SH-SY5Y (cell line): ENCODE data around the gene WNT3A.

Source experiments
- GATA2 ChIP-seq: IDR thresholded peaks from 2 replicates; pipeline ENCODE4 v1.6.1; 2011; ENCODE audit warnings: mild to moderate bottlenecking, low read depth, low read length
- GATA3 ChIP-seq: IDR thresholded peaks from 2 replicates; pipeline ENCODE4 v1.6.1; 2011; ENCODE audit warnings: low read depth, mild to moderate bottlenecking, low read length, moderate library complexity

The WNT3A gene

GRCh38 chr1:228001738-228002535 lies 4.9 kb upstream of the WNT3A start:
- TF ChIP-seq GATA2 = no peak
- TF ChIP-seq GATA3 = no peak

DNA sequence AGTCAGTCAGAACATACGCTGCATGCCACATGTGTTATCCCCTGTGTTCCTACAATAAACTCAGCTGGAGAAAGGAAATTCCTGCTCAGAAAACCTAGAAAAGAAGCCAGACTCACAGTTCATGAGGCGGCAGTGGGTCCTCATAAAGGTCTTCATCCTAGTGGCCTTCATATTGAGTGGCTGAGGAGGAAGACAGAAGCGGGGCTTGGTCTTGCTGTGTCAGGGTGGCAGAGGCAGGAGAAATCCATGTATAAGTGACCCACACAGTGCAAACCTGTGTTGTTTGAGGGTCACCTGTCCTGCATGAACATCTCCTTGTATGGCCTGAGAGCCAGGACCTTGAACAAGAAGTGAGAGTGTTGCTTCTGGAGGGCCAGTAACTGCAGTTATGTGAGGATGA lies 4.0 kb upstream of the WNT3A start:
- no peak for TF ChIP-seq GATA2
- TF ChIP-seq GATA3 = no peak

DNA sequence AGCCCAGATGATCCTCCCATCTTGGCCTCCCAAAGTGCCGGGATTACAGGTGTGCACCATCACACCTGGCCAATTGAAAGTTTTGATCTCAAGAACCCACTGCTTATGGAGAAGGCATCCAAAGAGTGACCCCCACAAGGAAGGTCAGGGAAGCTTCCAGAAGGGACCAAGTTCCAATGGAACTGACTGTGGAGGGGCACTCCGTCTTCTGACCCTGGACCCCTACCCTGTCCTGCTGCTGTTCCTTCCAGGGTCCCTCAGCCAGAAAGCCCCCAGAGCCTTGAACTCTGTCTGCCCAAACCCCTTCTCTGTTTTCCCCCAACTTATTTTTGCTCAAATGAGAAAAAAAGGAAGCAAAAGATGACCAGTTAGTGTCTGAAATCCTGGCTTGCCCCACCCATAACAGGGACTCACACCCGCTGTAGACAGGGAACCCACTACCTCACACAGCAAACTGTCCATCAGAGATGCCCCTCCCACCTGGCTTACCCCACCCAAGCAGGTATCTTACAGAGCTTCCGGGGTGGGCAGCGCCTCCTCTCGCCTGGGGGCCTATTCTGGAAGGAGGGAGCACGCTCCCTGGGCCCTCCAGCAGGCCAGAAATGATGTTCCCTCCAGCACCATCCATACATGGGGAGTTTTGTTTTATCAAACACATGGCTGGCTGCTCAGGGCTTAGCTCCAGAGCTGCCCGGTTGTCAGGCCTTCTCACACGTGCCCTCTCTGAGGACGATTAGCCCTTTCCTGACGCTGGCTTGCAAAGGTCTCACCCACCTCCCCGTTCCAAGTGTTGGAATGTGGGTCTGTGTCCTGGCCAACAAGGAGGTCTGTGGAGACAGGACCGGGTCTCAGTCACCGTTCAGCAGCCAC lies 3.1 kb upstream of the WNT3A start:
- TF ChIP-seq GATA3 = no peak
- TF ChIP-seq GATA2 = no peak

DNA sequence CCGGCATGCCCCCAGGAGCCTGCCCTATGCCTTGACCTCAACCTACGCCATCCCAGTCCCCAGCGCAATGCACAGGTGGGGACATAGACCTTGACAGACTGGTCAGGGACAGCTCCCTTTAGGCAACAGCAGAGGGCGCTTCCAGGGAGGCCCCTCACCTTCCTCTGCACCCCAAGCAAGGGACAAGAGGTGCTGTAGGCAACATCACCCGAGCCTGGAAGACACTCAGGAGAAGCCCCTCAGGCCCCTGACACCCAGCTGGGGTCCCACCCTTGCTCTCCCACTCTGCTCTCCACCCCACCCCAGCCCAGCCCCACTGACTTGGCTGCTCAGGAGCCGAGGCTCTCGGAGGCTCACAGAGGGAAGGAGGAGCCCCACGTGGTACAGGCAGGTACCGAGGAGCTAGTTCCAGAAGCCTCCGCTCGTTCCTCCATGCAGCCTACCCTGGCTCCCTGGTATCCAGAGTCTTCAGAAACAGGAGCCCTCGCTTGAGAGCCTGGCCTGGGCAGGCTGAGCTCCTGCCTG lies 2.4 kb upstream of the WNT3A start:
- TF ChIP-seq GATA3 (no peak), GATA2 (no peak)

DNA sequence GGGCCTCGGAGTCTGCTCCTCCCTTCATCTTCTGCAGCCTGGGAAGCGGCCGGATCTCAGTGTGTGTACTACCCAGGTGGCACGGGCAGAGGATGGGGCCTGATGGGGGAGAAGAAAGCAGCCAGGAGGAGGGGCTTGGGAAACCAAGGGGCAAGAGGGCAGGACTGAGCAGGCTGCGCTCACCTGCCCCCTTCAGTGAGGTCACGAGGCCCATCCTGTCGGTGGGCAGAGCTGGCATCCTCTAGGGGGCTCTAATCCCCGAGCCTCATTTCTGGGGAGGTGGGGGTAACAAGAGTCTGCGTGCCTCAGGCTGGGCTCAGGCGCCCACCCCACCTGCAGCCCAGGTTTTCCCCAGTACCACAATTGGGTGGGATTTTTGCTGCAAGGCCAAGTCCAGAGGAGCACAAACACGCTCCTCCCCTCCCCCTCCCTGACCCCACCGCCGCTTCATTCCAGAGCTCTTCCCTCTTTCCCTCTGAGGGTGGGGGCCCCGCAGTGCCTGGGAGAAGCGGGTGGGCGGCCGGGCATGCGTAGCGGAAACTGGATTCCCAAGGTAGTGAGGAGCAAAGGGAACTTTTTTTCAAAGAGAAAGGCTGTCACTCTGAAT lies 1.8 kb upstream of the WNT3A start:
- TF ChIP-seq GATA2 (no peak), GATA3 (no peak)

DNA sequence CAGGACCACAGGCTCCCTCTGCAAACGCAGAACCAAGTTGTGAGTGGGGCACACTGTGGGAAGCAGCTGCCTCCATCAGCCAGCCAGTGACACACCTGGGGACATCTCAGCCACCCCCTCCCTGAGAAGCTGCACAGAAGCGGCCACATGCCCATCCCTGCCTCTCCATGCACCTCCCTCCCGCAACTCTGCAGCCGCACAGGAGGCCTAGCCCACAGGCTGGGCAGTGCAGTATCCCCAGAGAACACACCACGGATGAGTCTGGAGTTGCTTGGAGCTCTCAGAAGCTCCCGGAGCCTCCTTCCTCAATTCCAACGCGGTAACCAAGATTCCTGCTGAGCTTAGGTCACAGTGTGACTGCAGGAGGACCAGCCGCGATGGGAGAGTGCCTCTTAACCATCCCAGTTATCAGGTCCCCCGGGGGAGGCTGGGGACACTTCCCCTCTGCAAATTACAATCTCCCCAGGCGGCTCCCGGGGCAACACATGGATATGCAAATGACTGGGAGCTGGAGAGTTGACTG lies 1.2 kb upstream of the WNT3A start:
- no peak for TF ChIP-seq GATA2
- TF ChIP-seq GATA3 = no peak

GRCh38 chr1:228006034-228006785 lies 588 bp upstream of the WNT3A start:
- TF ChIP-seq GATA2 (no peak), GATA3 (no peak)

DNA sequence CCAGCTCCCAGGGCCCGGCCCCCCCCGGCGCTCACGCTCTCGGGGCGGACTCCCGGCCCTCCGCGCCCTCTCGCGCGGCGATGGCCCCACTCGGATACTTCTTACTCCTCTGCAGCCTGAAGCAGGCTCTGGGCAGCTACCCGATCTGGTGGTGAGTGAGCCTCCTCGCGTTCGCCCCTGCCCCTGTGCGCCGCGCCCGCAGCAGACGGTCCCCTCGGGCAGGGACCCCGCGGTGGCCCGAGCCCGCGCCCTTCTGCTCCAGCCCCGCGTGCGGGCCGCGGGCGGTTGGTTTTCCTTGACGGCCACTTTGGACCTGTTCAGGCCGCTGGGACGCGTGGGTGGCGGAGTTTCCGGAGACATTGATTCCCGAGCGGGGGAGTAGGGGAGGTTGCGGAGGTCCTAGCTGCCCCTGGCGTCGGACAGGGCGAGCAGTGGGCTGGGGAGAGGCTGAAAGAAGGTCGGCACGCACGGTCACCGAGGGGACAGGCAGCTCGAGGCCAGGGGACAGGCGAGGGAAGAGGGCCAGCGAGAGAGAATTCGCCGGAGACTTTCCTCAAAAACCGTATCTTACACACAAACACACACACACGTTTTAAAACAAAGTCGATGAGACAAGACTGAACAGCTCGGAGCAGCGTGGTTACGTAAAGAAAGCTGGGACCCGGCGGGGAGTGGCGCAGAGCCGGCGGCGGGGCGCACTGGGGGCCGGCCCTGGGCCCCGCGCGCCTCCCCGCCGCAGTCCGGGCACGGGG lies 427 bp downstream of the WNT3A start:
- TF ChIP-seq GATA2 = no peak
- no peak for TF ChIP-seq GATA3

DNA sequence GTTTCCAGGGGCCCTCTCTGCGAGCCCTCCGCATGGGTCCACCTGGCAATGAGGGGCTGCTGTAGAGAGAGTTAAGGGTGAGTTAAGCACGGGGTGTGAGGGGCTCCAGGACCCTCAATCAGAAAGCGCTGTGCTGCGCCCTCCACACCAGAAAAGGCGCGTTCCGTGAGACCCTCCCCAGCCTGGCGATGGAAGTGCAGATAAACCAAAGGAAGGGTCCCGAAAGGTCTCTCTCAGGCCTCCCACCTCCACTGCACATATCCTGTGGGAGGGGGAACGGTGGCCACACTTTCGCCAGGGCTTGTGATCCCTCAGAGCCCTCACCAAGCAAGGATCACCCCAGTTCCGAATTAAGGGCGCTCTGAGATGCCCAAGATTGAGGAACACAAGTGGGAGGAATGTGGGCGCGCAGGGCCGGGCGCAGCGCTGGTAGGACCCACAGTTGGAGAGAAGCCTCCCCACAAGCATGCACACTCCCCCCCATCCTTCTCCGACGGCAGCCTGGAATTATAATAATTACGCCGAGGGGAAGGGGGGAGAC lies 1.1 kb downstream of the WNT3A start:
- TF ChIP-seq GATA3 (no peak), GATA2 (no peak)

GRCh38 chr1:228008391-228009115 lies 1.8 kb downstream of the WNT3A start:
- TF ChIP-seq GATA3 = no peak
- no peak for TF ChIP-seq GATA2

DNA sequence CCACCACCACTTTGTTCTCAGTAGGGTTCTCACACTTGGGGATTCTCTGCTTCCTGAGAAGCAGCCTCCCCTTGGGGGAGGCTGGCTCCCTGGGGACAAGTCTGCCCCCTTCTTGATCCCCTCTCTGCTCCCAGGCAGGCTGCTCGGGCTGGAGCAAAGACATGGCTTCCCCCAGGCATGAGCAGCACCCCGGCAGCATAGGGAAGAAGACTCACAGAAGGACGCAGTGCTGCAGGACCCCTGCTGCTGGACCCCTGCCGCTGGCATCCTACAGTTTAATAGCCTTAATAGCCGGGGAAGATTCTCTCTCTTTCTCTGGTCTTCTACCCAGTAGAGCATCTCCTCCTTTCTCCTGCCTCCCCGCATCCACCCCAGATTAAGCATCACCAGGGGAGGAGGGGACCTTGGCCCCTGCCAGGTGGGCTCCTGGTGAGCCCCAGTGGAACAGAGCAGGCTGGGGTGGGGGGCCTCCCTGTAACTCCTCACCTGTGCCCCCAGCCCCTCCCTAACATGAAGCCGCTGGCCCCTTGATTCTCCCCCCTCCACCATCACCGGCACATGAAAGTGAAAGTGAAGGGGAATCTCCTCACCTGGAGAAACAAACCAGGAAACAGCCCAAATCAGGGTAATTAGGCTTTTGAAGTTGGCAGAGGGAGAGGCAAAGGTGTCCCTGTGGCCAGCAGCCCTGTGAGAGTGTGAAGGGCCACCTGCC lies 2.5 kb downstream of the WNT3A start:
- TF ChIP-seq GATA3 (no peak), GATA2 (no peak)
